ENCODE results near the gene CDK16. TPM values are rescaled to one million over a fixed set of nuclear protein-coding genes. Genes with fewer than 3 reads are reported as not detected.

The CDK16 gene
- 10 to 100 TPM; 48.9 to 75.8 (median 57.2) TPM for polyA plus RNA-seq
- long read RNA-seq, donor 1, transcript CDK16-202 (16 exons, 3,144 nt) = major isoform, 10 of 30 reads
- long read RNA-seq, donor 1, partial matches to known transcripts = 14 of 30 reads
- long read RNA-seq, donor 1, other reads (novel, unspliced or antisense) = 0 of 30 reads
- long read RNA-seq, donor 2, transcript CDK16-202 (16 exons, 3,144 nt) = major isoform, 5 of 5 reads
- long read RNA-seq, donor 2, partial matches to known transcripts = 0 of 5 reads
- long read RNA-seq, donor 2, other reads (novel, unspliced or antisense) = 0 of 5 reads
- long read RNA-seq, donor 3, partial matches to known transcripts = 9 of 13 reads
- long read RNA-seq, donor 3, other reads (novel, unspliced or antisense) = 0 of 13 reads
- long read RNA-seq, donor 4, partial matches to known transcripts = 0 of 1 reads
- long read RNA-seq, donor 4, other reads (novel, unspliced or antisense) = 0 of 1 reads
- long read RNA-seq, donor 5 = 0 reads
- long read RNA-seq, donor 6, partial matches to known transcripts = 0 of 5 reads
- long read RNA-seq, donor 6, other reads (novel, unspliced or antisense) = 0 of 5 reads
- long read RNA-seq, donor 7, transcript CDK16-202 (16 exons, 3,144 nt) = major isoform, 37 of 67 reads
- long read RNA-seq, donor 7, partial matches to known transcripts = 26 of 67 reads
- long read RNA-seq, donor 7, other reads (novel, unspliced or antisense) = 0 of 67 reads
- long read RNA-seq, donor 8, partial matches to known transcripts = 0 of 3 reads
- long read RNA-seq, donor 8, other reads (novel, unspliced or antisense) = 0 of 3 reads
- long read RNA-seq, donor 9, partial matches to known transcripts = 0 of 3 reads
- long read RNA-seq, donor 9, other reads (novel, unspliced or antisense) = 0 of 3 reads
- long read RNA-seq, donor 10, transcript CDK16-202 (16 exons, 3,144 nt) = major isoform, 10 of 17 reads
- long read RNA-seq, donor 10, partial matches to known transcripts = 5 of 17 reads
- long read RNA-seq, donor 10, other reads (novel, unspliced or antisense) = 0 of 17 reads

- Histone ChIP-seq H3K4me3 (ENCODE audit: low read depth in 1 of 3, low read length in 3 of 3) (peak within 1 kb of the TSS; percentile 60 to 78 (median 76)), H3K4me1 (ENCODE audit: control insufficient read depth in 3 of 3, insufficient read depth in 2 of 3, low read depth in 1 of 3, low read length in 2 of 3) (peaks cover 0 to 21% (median 6%) of the 10 kb centered on the region in 3 donors), H3K36me3 (ENCODE audit: control insufficient read depth in 3 of 3, insufficient read depth in 2 of 3, low read depth in 1 of 3, low read length in 3 of 3) (peaks cover 2 to 47% (median 5%) of the 10 kb centered on the region in 3 donors), H3K27ac (ENCODE audit: low read depth in 1 of 3, low read length in 2 of 3) (peak within 1 kb of the TSS; percentile 96 to 99 (median 97)), H3K27me3 (ENCODE audit: control insufficient read depth in 3 of 3, insufficient read depth in 3 of 3, low read length in 3 of 3) (no peaks in the 10 kb centered on the region), H3K9me3 (ENCODE audit: control insufficient read depth in 2 of 2, insufficient read depth in 1 of 2, low read depth in 1 of 2, low read length in 1 of 2) (no peaks in the 10 kb centered on the region)
- DNase-seq = peak; percentile 74 to 92
- WGBS, 3 donors = 0 to 1% (median 1%) methylated on average over 19 to 61 of the region's 61 CpGs
- FAIRE-seq = no peak
These were observed at the start of gene CDK16 for GRCh38 chrX:47218280-47218919. CDK16 (plus strand) TSS chrX:47218681; CDS start chrX:47223558, 4,877 bp downstream.

- DNase-seq = no peak
- Histone ChIP-seq H3K4me1 (ENCODE audit: control insufficient read depth in 3 of 3, insufficient read depth in 2 of 3, low read depth in 1 of 3, low read length in 2 of 3) (no peaks in the 10 kb centered on the region), H3K4me3 (ENCODE audit: low read depth in 1 of 3, low read length in 3 of 3) (no peak overlapping the region), H3K9me3 (ENCODE audit: control insufficient read depth in 2 of 2, insufficient read depth in 1 of 2, low read depth in 1 of 2, low read length in 1 of 2) (no peaks in the 10 kb centered on the region), H3K27ac (ENCODE audit: low read depth in 1 of 3, low read length in 2 of 3) (no peak overlapping the region), H3K27me3 (ENCODE audit: control insufficient read depth in 3 of 3, insufficient read depth in 3 of 3, low read length in 3 of 3) (no peaks in the 10 kb centered on the region), H3K36me3 (ENCODE audit: control insufficient read depth in 3 of 3, insufficient read depth in 2 of 3, low read depth in 1 of 3, low read length in 3 of 3) (peaks cover 0 to 60% (median 3%) of the 10 kb centered on the region in 3 donors)
- 94 to 96% (median 94%) methylated on average over 15 to 19 of the region's 19 CpGs for WGBS, 3 donors
- FAIRE-seq = no peak
These were observed 49.2 kb upstream of the CDK16 start for GRCh38 chrX:47169273-47169672.

- FAIRE-seq (no peak), DNase-seq (no peak)
- WGBS, 3 donors = 80 to 86% (median 83%) methylated on average over 12 to 13 of the region's 13 CpGs
- H3K27ac ChIP-seq (ENCODE audit: low read depth in 1 of 3, low read length in 2 of 3) = no peak overlapping the region
- peaks cover 0 to 66% (median 3%) of the 10 kb centered on the region in 3 donors for H3K36me3 ChIP-seq (ENCODE audit: control insufficient read depth in 3 of 3, insufficient read depth in 2 of 3, low read depth in 1 of 3, low read length in 3 of 3)
- no peaks in the 10 kb centered on the region for H3K27me3 ChIP-seq (ENCODE audit: control insufficient read depth in 3 of 3, insufficient read depth in 3 of 3, low read length in 3 of 3)
- H3K4me1 ChIP-seq (ENCODE audit: control insufficient read depth in 3 of 3, insufficient read depth in 2 of 3, low read depth in 1 of 3, low read length in 2 of 3) = no peaks in the 10 kb centered on the region
- H3K9me3 ChIP-seq (ENCODE audit: control insufficient read depth in 2 of 2, insufficient read depth in 1 of 2, low read depth in 1 of 2, low read length in 1 of 2) = no peaks in the 10 kb centered on the region
- no peak overlapping the region for H3K4me3 ChIP-seq (ENCODE audit: low read depth in 1 of 3, low read length in 3 of 3)
These were observed 48.6 kb upstream of the CDK16 start for GRCh38 chrX:47169726-47170515.

- FAIRE-seq (no peak), DNase-seq (no peak)
- WGBS, 3 donors = 84 to 96% (median 92%) methylated on average over 23 to 34 of the region's 34 CpGs
- Histone ChIP-seq H3K9me3 (ENCODE audit: control insufficient read depth in 2 of 2, insufficient read depth in 1 of 2, low read depth in 1 of 2, low read length in 1 of 2) (no peaks in the 10 kb centered on the region), H3K4me3 (ENCODE audit: low read depth in 1 of 3, low read length in 3 of 3) (no peak overlapping the region), H3K27ac (ENCODE audit: low read depth in 1 of 3, low read length in 2 of 3) (no peak overlapping the region), H3K27me3 (ENCODE audit: control insufficient read depth in 3 of 3, insufficient read depth in 3 of 3, low read length in 3 of 3) (no peaks in the 10 kb centered on the region), H3K4me1 (ENCODE audit: control insufficient read depth in 3 of 3, insufficient read depth in 2 of 3, low read depth in 1 of 3, low read length in 2 of 3) (no peaks in the 10 kb centered on the region), H3K36me3 (ENCODE audit: control insufficient read depth in 3 of 3, insufficient read depth in 2 of 3, low read depth in 1 of 3, low read length in 3 of 3) (peaks cover 0 to 77% (median 6%) of the 10 kb centered on the region in 3 donors)
These were observed 47.4 kb upstream of the CDK16 start for GRCh38 chrX:47170861-47171692.

- FAIRE-seq = no peak
- H3K9me3 ChIP-seq (ENCODE audit: control insufficient read depth in 2 of 2, insufficient read depth in 1 of 2, low read depth in 1 of 2, low read length in 1 of 2) = no peaks in the 10 kb centered on the region
- peaks cover 2 to 80% (median 6%) of the 10 kb centered on the region in 3 donors for H3K36me3 ChIP-seq (ENCODE audit: control insufficient read depth in 3 of 3, insufficient read depth in 2 of 3, low read depth in 1 of 3, low read length in 3 of 3)
- H3K4me3 ChIP-seq (ENCODE audit: low read depth in 1 of 3, low read length in 3 of 3) = no peak overlapping the region
- DNase-seq = no peak
- H3K27ac ChIP-seq (ENCODE audit: low read depth in 1 of 3, low read length in 2 of 3) = no peak overlapping the region
- 85 to 94% (median 85%) methylated on average over 2 of the region's 2 CpGs for WGBS, 3 donors
- H3K4me1 ChIP-seq (ENCODE audit: control insufficient read depth in 3 of 3, insufficient read depth in 2 of 3, low read depth in 1 of 3, low read length in 2 of 3) = no peaks in the 10 kb centered on the region
- no peaks in the 10 kb centered on the region for H3K27me3 ChIP-seq (ENCODE audit: control insufficient read depth in 3 of 3, insufficient read depth in 3 of 3, low read length in 3 of 3)
These were observed 46.5 kb upstream of the CDK16 start for GRCh38 chrX:47171996-47172395.

- Histone ChIP-seq H3K36me3 (ENCODE audit: control insufficient read depth in 3 of 3, insufficient read depth in 2 of 3, low read depth in 1 of 3, low read length in 3 of 3) (peaks cover 2 to 86% (median 6%) of the 10 kb centered on the region in 3 donors), H3K4me1 (ENCODE audit: control insufficient read depth in 3 of 3, insufficient read depth in 2 of 3, low read depth in 1 of 3, low read length in 2 of 3) (no peaks in the 10 kb centered on the region), H3K4me3 (ENCODE audit: low read depth in 1 of 3, low read length in 3 of 3) (no peak overlapping the region), H3K27me3 (ENCODE audit: control insufficient read depth in 3 of 3, insufficient read depth in 3 of 3, low read length in 3 of 3) (no peaks in the 10 kb centered on the region), H3K27ac (ENCODE audit: low read depth in 1 of 3, low read length in 2 of 3) (no peak overlapping the region), H3K9me3 (ENCODE audit: control insufficient read depth in 2 of 2, insufficient read depth in 1 of 2, low read depth in 1 of 2, low read length in 1 of 2) (no peaks in the 10 kb centered on the region)
- no peak for DNase-seq
- 84 to 96% (median 95%) methylated on average over 6 to 7 of the region's 7 CpGs for WGBS, 3 donors
- FAIRE-seq = no peak
These were observed 45.9 kb upstream of the CDK16 start for GRCh38 chrX:47172549-47172948.

Data from small intestine (tissue), 16 donors.